Activated effector memory CD4-positive, alpha-beta T cell treated with Interleukin-2 at 50 U/mL for 16 hours (primary cell): ENCODE results near the gene NFE2L1.
"Not testable (repeated sequence)": the region's sequence is repeated elsewhere in the genome, so short reads cannot be mapped to it uniquely, and the experiment has no call there.

Experiments
- DNase-seq: peaks from one replicate; pipeline ENCODE4 v3.0.0-alpha.2; 2020

NFE2L1 gene

DNA sequence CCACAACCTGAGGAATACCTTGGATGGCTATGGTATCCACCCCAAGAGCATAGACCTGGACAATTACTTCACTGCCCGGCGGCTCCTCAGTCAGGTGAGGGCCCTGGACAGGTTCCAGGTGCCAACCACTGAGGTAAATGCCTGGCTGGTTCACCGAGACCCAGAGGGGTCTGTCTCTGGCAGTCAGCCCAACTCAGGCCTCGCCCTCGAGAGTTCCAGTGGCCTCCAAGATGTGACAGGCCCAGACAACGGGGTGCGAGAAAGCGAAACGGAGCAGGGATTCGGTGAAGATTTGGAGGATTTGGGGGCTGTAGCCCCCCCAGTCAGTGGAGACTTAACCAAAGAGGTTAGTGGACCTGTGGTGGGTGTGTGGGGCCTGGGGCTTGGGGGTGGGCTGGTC is 3.1 kb downstream of the NFE2L1 start:
- DNase-seq = no peak

DNA sequence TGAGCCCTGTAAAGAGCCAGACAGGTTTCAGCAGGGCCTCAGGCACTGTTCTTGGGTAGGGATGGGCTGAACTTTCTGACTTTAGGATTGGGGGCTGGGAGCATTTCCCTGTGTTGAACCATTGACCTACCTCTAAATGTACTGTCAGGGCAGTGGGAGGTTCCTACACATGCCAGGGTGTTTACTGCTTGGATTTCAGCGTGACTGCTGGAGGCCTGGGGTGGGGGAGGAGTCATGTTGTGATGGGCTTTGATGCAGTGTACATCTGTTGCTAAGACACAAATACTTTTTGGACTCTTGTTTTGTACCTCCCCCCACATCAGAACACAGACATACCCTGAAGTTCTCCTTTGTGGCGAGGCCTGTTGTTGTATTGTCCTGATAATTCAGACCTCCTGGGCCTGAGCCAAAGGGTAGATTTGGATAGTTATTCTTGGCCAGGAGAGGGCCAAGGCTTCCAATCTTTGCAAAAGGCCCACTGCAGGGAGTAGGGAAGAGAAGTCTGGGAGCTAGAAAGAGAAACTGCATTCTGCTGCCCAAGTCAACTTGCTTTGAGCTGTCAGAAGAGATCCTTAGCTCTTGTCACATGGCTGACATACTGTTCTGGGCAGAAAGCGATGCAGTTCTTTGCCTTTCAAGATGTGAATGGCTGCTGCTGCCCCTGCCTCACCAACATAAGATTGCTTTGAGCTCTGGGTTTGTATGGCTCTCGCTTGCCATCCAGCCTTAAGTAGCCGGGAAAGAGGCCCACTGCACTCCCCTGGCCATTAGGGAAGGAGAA is 3.7 kb downstream of the NFE2L1 start:
- DNase-seq = no peak

GRCh38 chr17:48052956-48053757 is 5.0 kb downstream of the NFE2L1 start:
- no peak for DNase-seq

DNA sequence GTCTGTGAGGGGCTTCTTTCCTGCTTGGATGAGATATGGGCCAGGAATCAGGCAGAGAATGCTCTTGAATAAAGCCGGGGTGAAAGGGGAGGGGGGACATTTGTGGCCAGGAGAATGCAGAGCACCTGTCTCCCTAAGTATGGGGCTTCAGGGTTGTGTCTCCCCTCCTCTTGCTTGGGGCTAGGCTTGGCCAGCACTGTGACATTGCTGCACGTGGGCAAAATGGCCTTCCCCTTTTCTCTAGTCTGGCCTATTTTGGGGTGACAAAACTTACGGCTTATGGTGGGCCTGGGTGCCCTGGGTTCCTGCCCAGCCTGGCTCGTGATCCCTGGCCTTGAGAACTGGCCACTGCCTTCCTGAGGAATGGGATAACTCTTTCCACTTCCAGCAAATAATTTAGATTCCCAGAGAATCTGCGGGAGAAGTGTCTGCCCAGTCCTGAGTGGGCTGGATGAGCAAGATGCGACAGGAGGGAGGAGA is 5.6 kb downstream of the NFE2L1 start:
- no peak for DNase-seq

DNA sequence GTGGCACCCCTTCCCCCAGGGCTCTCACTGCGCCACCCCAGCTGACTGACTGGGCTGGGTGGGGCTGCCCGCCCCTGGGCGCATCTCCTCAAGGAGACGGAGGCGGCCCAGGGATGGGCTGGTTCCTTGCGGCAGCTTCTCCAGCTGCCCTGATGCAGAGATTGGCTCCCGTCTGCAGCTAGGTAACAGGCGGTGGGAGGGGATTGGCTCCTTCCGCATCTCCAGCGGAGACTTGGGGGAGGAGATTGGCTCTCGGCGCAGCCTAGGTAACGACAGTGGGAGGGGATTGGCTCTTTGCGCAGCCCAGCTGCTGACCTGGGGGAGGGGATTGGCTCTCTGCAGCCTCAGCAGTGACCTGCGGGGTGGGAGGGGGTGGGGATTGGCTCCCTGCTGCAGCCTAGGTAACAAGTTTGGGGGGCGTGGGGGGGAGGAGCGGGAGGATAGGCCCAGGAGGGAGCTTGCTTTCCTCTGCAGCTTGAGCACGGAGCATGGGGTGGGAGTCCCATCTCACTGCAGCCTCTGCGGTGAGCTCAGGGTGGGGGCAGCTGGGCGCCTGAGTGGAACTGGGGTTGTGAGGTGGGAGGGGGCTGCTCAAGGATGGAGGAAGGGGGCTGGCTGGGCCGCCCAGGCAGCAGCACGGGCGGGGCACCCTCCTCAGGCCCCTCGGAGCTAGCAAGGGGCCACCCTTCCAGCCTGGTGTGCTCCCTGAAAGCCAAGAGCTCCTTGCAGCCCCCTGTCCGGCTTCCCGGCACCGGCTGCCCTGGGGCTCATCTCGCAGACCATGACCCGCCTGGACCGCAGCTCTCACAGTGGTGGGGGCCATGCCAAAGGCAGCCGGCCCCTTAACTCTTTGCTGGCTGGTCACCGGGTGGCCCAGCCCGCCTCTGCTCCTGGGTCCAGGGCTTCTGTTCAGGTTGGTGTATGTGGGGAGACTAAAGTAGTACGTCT is 6.4 kb downstream of the NFE2L1 start:
- no peak for DNase-seq

GRCh38 chr17:48055531-48056245 is 7.5 kb downstream of the NFE2L1 start:
- DNase-seq = no peak

DNA sequence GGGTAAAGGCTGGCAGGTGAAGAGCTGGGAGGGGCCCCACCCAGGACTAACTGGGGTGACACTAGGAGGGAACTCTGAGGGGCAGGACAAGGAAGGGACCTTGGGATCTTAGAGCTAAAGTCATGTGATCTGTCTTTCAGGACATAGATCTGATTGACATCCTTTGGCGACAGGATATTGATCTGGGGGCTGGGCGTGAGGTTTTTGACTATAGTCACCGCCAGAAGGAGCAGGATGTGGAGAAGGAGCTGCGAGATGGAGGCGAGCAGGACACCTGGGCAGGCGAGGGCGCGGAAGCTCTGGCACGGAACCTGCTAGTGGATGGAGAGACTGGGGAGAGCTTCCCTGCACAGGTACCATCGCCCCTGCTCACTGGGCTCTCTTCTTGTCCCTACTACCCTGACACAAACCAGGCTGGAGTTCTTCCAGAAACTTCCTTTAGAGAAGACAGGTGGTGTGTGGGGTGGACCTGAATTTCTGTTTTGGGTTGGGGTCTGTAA is 8.1 kb downstream of the NFE2L1 start:
- no peak for DNase-seq

DNA sequence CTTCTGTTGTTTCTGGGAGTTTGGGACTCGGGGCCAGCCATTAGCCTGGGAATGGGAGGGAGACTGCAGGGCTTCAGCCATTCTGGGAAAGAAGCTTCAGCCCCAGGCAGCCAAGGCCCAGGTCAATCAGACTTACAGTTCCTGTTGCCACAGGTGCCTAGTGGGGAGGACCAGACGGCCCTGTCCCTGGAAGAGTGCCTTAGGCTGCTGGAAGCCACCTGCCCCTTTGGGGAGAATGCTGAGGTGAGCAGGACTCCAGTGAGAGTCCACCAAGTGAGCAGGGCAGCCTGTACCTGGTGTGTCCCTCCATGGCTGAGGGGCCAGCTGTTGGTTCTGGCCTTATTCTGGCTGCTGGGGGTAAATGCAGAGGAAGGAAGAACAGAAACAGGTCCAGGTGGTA is 8.7 kb downstream of the NFE2L1 start:
- DNase-seq = no peak

DNA sequence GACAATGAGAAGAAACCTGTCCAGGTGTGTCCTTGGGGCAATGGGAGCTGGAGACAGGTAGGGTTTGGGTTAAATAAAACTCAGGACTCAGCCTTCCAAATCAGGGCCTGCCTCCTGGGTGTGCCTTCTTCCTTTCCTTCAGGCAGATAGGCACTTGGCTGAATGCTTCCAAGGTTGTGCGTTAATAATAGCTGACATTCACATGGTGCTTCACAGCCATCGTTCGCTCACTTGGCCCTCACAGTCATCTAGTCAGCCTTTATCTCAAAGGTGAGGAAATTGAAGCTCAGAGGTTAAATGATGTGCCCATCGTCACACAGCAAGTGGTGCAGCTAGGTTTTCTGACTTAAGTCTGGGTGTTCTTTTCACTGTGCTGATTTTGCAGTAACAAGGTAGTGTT is 9.5 kb downstream of the NFE2L1 start:
- no peak for DNase-seq

GRCh38 chr17:48058393-48059124 is 10.4 kb downstream of the NFE2L1 start:
- no peak for DNase-seq

GRCh38 chr17:48059125-48059668 is 11.0 kb downstream of the NFE2L1 start:
- DNase-seq = no peak

DNA sequence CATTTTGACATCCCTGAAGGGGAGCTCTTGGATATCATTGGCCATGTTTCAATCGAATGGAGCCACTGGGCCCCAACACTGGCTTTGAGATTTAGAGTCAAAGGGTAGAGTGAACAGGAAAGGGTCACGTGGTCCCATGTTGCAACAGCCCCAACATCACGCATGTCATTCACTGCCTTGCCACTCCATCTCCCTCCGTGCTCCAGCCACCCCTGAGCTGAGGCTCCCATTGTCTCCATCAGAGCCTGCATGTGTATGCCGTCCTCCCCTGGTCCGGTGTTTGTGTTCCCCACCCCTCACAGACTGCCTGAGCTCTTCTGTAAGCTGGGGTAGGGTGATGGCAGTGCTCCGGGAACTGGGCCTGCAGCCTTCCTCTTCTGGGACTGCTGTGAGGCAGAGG is 12.1 kb downstream of the NFE2L1 start:
- no peak for DNase-seq

GRCh38 chr17:48062273-48062672 is 14.1 kb downstream of the NFE2L1 start:
- no peak for DNase-seq

DNA sequence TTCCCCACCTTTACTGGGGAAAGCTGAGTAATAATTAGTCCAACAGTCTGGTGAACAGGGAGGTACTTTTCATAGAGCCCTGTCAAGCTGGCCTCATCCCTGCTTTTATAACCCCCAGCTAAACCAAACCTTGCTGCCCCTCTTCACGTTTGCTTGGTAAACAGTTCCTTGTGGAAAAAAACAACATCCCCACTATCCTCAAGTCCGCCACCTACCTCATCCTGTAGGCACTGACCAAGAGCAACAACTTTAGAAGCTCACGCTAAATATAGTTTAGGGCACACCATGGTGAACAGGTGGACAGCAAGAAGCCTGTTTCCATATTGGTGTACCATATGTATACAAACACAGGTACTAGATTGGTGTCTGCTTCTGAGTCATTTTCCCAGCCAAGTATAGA is 16.5 kb downstream of the NFE2L1 start:
- no peak for DNase-seq

DNA sequence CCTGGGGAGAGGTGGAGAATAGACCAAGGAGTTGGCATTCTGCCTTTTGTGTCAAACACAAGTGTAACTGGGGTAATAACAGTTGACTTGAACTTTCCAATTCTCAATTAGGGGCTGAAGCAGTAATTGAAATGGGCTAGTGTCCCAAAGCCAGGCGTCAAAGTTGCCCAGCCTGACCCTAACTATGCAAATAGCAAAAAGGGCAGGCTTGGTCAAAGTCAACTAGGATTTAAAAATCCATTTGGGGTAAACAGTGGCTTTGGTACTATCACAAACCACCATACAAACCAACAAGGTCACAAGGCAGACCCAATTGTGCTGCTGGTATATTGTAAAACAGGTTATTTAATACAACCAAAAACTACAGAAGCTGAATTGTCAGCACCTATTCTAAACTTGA is 18.0 kb downstream of the NFE2L1 start:
- DNase-seq = no peak

DNA sequence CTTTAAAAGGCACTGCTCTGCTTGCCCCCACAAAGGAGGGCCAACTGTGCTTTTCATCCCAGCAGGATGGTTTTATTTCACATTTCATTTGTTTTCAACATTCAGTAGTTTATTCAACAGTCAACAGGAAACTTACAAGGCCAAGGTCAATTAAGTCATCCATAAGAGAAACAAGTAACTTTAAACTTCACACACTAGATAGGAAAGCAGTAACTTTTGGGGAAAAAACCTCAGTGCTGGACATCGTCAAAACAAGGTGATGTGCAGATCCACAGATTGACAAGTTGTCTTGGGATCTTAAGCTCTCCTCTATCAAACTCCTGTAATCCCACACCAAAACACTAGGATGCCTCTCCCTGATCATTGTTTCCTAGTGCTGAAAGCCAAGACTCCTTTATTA is 18.5 kb downstream of the NFE2L1 start:
- DNase-seq = no peak

GRCh38 chr17:48067245-48067644 is 19.1 kb downstream of the NFE2L1 start:
- no peak for DNase-seq

GRCh38 chr17:48067808-48068207 is 19.6 kb downstream of the NFE2L1 start:
- not testable (repeated sequence) for DNase-seq

DNA sequence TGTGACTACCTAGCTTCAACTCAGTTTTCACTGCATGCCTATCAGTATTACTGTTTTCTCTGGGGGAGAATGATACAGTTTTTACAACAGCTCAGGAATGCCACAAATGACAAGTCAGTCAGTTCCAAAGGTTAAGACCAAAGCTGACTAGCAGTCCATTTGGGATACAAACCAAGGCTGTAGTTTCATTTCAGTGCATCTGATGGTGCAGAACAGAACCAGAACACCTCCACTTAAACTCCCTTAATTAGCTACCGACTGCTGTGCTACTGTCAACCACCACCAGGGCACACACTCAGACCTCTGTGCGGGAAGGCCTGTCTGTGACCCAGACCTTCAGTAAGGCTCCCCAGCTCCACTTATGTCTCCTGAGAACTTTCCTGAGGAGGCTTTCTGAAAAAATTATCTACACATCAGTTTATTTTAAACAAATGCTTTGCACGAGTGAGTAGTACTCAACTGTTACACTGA is 20.4 kb downstream of the NFE2L1 start:
- no peak for DNase-seq

GRCh38 chr17:48070195-48070594 is 22.0 kb downstream of the NFE2L1 start:
- no peak for DNase-seq

GRCh38 chr17:48071654-48072053 is 23.5 kb downstream of the NFE2L1 start:
- no peak for DNase-seq
